HepG2 (cell line): ENCODE measurements around the gene SUCLG2. TPM values are rescaled to one million over a fixed set of nuclear protein-coding genes. Genes with fewer than 3 reads are reported as not detected.
A peak's percentile ranks its signal among the peaks of the same experiment; 100 is the strongest.

Experiments used
- ATAC-seq: fragments of 200-7000 bp; cut with Tn5 transposase; 3 replicates; pipeline ENCODE4 v1.9.1; 2020; ENCODE audit warnings: mild to moderate bottlenecking, moderate library complexity
- BruUV-seq: library from RNA; stranded (reverse); fragments of 400-500 nt; replicated peaks from 2 replicates; lab custom pipeline; 2021; lab: Mats Ljungman, UMichigan
- CTCF ChIA-PET: fragments of 300-600 bp; formaldehyde crosslinking; extraction: SDS; loops from one replicate; lab custom pipeline; 2021; ENCODE audit warnings: low total read pairs, inconsistent platforms, low intra/inter-chr PET ratio; lab: Yijun Ruan, JAX
- POLR2A ChIA-PET: fragments of 350-600 bp; sonication (Branson Sonifier 250); formaldehyde crosslinking; loops from one replicate; lab custom pipeline; 2020; ENCODE audit warnings: antibody characterized with exemption, inconsistent platforms; lab: Yijun Ruan, JAX
- DNase-seq: peaks from one replicate; pipeline ENCODE4 v3.0.0-alpha.2; 2015; ENCODE audit warnings: low spot score
- FAIRE-seq: peaks from 3 replicates; lab custom pipeline; 2011; peaks lifted over from hg19 to GRCh38; lab: Jason Lieb, UNC
- H2AFZ ChIP-seq: one replicate; pipeline ENCODE4 v1.6.1; 2011; ENCODE audit warnings: low read length, inconsistent platforms
- H3K27ac ChIP-seq: fragments of 300-600 bp; 3 replicates; pipeline ENCODE4 v1.8.0; 2011; ENCODE audit warnings: mixed run types, mild to moderate bottlenecking, mixed read lengths, low read length, inconsistent platforms; ENCODE audit not compliant: insufficient read depth; ENCODE audit errors: extremely low read length
- H3K27me3 ChIP-seq, 2 experiments: fragments of 200-600 bp in 1 of 2; 2 replicates in 1 of 2; 3 replicates in 1 of 2; pipeline versions ENCODE4 v1.6.0 to v1.8.0; 2011; ENCODE audit warnings: low read length in 2 of 2, mild to moderate bottlenecking in 2 of 2, moderate library complexity in 2 of 2, inconsistent platforms in 1 of 2; ENCODE audit not compliant: insufficient read depth in 2 of 2, control insufficient read depth in 1 of 2
- H3K36me3 ChIP-seq, 2 experiments: fragments of 200-600 bp in 1 of 2; replicated peaks in 1 of 2; 2 replicates in 1 of 2; 3 replicates in 1 of 2; pipeline versions ENCODE4 v1.5.1 to v1.8.0; 2011; ENCODE audit warnings: low read length in 2 of 2, inconsistent platforms in 1 of 2; ENCODE audit not compliant: insufficient read depth in 2 of 2, control insufficient read depth in 1 of 2
- H3K4me1 ChIP-seq: 2 replicates; pipeline ENCODE4 v1.5.1; 2012; ENCODE audit warnings: low read length, inconsistent platforms; ENCODE audit not compliant: insufficient read depth
- H3K4me2 ChIP-seq: 2 replicates; pipeline ENCODE4 v1.6.0; 2011; ENCODE audit warnings: low read depth, low read length, inconsistent platforms
- H3K4me3 ChIP-seq, 3 experiments: fragments of 200-600 bp in 1 of 3; sonication (generic), shearing (Covaris generic) in 1 of 3; replicated peaks in 1 of 3; 2 replicates each; pipeline ENCODE4 v1.5.1; 2011 to 2016; ENCODE audit warnings: low read length in 3 of 3, inconsistent platforms in 2 of 3, low read depth in 2 of 3, mild to moderate bottlenecking in 2 of 3, control low read depth in 1 of 3, mixed read lengths in 1 of 3; ENCODE audit not compliant: insufficient read depth in 1 of 3
- H3K79me2 ChIP-seq: one replicate; pipeline ENCODE4 v1.6.1; 2011; ENCODE audit warnings: low read length, inconsistent platforms; ENCODE audit not compliant: insufficient read depth
- H3K9ac ChIP-seq: 2 replicates; pipeline ENCODE4 v1.6.0; 2011; ENCODE audit warnings: mild to moderate bottlenecking, low read depth, low read length, inconsistent platforms; ENCODE audit not compliant: insufficient read depth
- H3K9me3 ChIP-seq: 2 replicates; pipeline ENCODE4 v1.5.1; 2012; ENCODE audit warnings: mild to moderate bottlenecking, low read length
- H4K20me1 ChIP-seq: 2 replicates; pipeline ENCODE4 v1.6.0; 2011; ENCODE audit warnings: inconsistent platforms, mild to moderate bottlenecking, low read length, moderate library complexity; ENCODE audit not compliant: insufficient read depth
- ARID2 ChIP-seq: sonication (generic); formaldehyde crosslinking; IDR thresholded peaks from 2 replicates; pipeline ENCODE4 v1.8.1; 2022; ENCODE audit warnings: mild to moderate bottlenecking, missing genetic modification reagents, borderline replicate concordance
- BCL6 ChIP-seq: IDR thresholded peaks from 2 replicates; pipeline ENCODE4 v1.6.1; 2016; ENCODE audit warnings: missing genetic modification reagents, missing compliant biosample characterization
- CREB1 ChIP-seq, 2 experiments: fragments of 450-650 bp in 1 of 2; IDR thresholded peaks; 2 replicates each; pipeline ENCODE4 v1.6.1; 2016 to 2017; ENCODE audit warnings: control low read depth in 1 of 2, mild to moderate bottlenecking in 1 of 2, missing compliant biosample characterization in 1 of 2, missing genetic modification characterization in 1 of 2
- CSRNP1 ChIP-seq: sonication (generic); formaldehyde crosslinking; IDR thresholded peaks from 2 replicates; pipeline ENCODE4 v1.8.1; 2023; ENCODE audit warnings: mild to moderate bottlenecking, missing genetic modification reagents
- ELF4 ChIP-seq: sonication (generic); formaldehyde crosslinking; IDR thresholded peaks from 2 replicates; pipeline ENCODE4 v1.5.0; 2020; ENCODE audit warnings: missing genetic modification reagents, mild to moderate bottlenecking, moderate library complexity, borderline replicate concordance
- HDAC2 ChIP-seq: sonication (generic); formaldehyde crosslinking; IDR thresholded peaks from 2 replicates; pipeline ENCODE4 v1.4.0; 2020; ENCODE audit warnings: missing genetic modification reagents
- KLF12 ChIP-seq: sonication (generic); formaldehyde crosslinking; IDR thresholded peaks from 2 replicates; pipeline ENCODE4 v1.4.0; 2020; ENCODE audit warnings: missing genetic modification reagents, borderline replicate concordance
- KLF9 ChIP-seq: IDR thresholded peaks from 2 replicates; pipeline ENCODE4 v1.6.1; 2016; ENCODE audit warnings: low read depth
- MEIS2 ChIP-seq: sonication (generic); formaldehyde crosslinking; IDR thresholded peaks from 2 replicates; pipeline ENCODE4 v1.9.0; 2021; ENCODE audit warnings: mild to moderate bottlenecking, missing genetic modification reagents
- SIN3A ChIP-seq: IDR thresholded peaks from 2 replicates; pipeline ENCODE4 v1.6.1; 2011; ENCODE audit warnings: low read depth, mild to moderate bottlenecking, control low read depth, low read length, borderline replicate concordance
- ZBTB8A ChIP-seq: sonication (generic); formaldehyde crosslinking; IDR thresholded peaks from 2 replicates; pipeline ENCODE4 v1.4.0; 2020; ENCODE audit warnings: mild to moderate bottlenecking, low read depth, missing genetic modification reagents, borderline replicate concordance
- ZFX ChIP-seq: sonication (generic); formaldehyde crosslinking; IDR thresholded peaks from 2 replicates; pipeline ENCODE4 v1.4.0; 2020; ENCODE audit warnings: mild to moderate bottlenecking, low read depth, missing genetic modification reagents, moderate library complexity
- ZFYVE20 ChIP-seq: sonication (generic); formaldehyde crosslinking; IDR thresholded peaks from 2 replicates; pipeline ENCODE4 v1.8.0; 2023; ENCODE audit warnings: low read depth, mild to moderate bottlenecking, moderate library complexity, missing genetic modification reagents, borderline replicate concordance
- ZNF12 ChIP-seq: sonication (generic); formaldehyde crosslinking; IDR thresholded peaks from 2 replicates; pipeline ENCODE4 v1.5.0; 2020; ENCODE audit warnings: missing genetic modification reagents
- ZNF652 ChIP-seq: IDR thresholded peaks from 2 replicates; pipeline ENCODE4 v1.6.1; 2016; ENCODE audit warnings: low read depth, borderline replicate concordance
- ZNF670 ChIP-seq: sonication (generic); formaldehyde crosslinking; IDR thresholded peaks from 2 replicates; pipeline ENCODE4 v1.8.0; 2022; ENCODE audit warnings: mild to moderate bottlenecking, missing genetic modification reagents, borderline replicate concordance
- ZNF7 ChIP-seq: IDR thresholded peaks from 2 replicates; pipeline ENCODE4 v1.6.1; 2016; ENCODE audit warnings: missing biosample characterization, missing genetic modification reagents
- ZNF710 ChIP-seq: sonication (generic); formaldehyde crosslinking; IDR thresholded peaks from 2 replicates; pipeline ENCODE4 v1.5.0; 2020; ENCODE audit warnings: mild to moderate bottlenecking, missing genetic modification reagents, borderline replicate concordance
- ZNF749 ChIP-seq: sonication (generic); formaldehyde crosslinking; IDR thresholded peaks from 2 replicates; pipeline ENCODE4 v1.8.0; 2022; ENCODE audit warnings: mild to moderate bottlenecking, missing genetic modification reagents, moderate library complexity, borderline replicate concordance
- WGBS: methylation state at CpG from one replicate; pipeline ENCODE4 v1.1.6; 2017; ENCODE audit warnings: low lambda C conversion rate; 5-methylcytosine and 5-hydroxymethylcytosine counted together
- in situ Hi-C: cut with HindIII; loops from 2 replicates; pipeline ENCODE4 v1.10.0; 2017; ENCODE audit warnings: low pct_unique_long_range_greater_than_20kb; ENCODE audit not compliant: extremely low pct_ligation_motif_present
- intact Hi-C: fragments of 100-400 bp; cut with micrococcal nuclease; formaldehyde crosslinking; loops from one replicate; pipeline ENCODE4 v1.10.0; 2022; ENCODE audit not compliant: unreplicated experiment
- polyA plus RNA-seq, 8 experiments: library from polyadenylated mRNA; depleted of rRNA in 3 of 8; stranded (reverse) in 7 of 8; unstranded in 1 of 8; fragments of >200 nt; fragmentation: Illumina TruSeq in 4 of 8; extraction: Trizol in 4 of 8; gene quantifications; 2 replicates each; pipeline versions ENCODE4 v1.2.1 to v1.2.3, GENCODE V29; 2011 to 2016; ENCODE audit warnings: low read depth in 4 of 8, missing spikeins in 1 of 8, mixed read lengths in 1 of 8; ENCODE audit not compliant: insufficient read depth in 1 of 8
- total RNA-seq, 5 experiments: library from RNA; depleted of rRNA; stranded (reverse); fragments of >200 nt; fragmentation: Illumina TruSeq; extraction: Trizol; gene quantifications; 2 replicates each; pipeline ENCODE4 v1.2.3, GENCODE V29; 2016; ENCODE audit warnings: low read depth in 1 of 5

The SUCLG2 gene
- total and polyA plus RNA-seq, 2 of the 13 experiments (the other 11 are each of a cell fraction or from before 2014, with no cell fraction given) = 21.4 to 64.9 TPM

GRCh38 chr3:67653425-67654098 is 850 bp downstream of the SUCLG2 start:
- H3K79me2 ChIP-seq = peaks cover 18% of the 10 kb centered on the region
- H3K9me3 ChIP-seq = no peaks in the 10 kb centered on the region
- no peaks in the 10 kb centered on the region for H4K20me1 ChIP-seq
- BruUV-seq = TSS peak; percentile 52
- peak overlapping the region; percentile 64 to 94 (median 93) for H3K4me3 ChIP-seq
- no peaks in the 10 kb centered on the region for H3K27me3 ChIP-seq
- in situ Hi-C loops = no loop called here
- FAIRE-seq (peak; percentile 15), DNase-seq (peak; percentile 54), ATAC-seq (peak; percentile 14)
- POLR2A ChIA-PET = no interaction called here
- H3K36me3 ChIP-seq = no peaks in the 10 kb centered on the region
- intact Hi-C loops = loop anchor here (1.0 to 5.0 kb wide), 2 partner anchors 61 to 113 kb away; no protein-coding TSS in a partner anchor
- H3K9ac ChIP-seq = peak overlapping the region; percentile 97
- peak overlapping the region; percentile 94 for H3K27ac ChIP-seq
- no peak overlapping the region for H2AFZ ChIP-seq
- CTCF ChIA-PET = no interaction called here
- 14% methylated on average over 8 of the region's 8 CpGs for WGBS
- peak overlapping the region; percentile 97 for H3K4me2 ChIP-seq
- H3K4me1 ChIP-seq = peaks cover 53% of the 10 kb centered on the region
- TF ChIP-seq ZNF7 (CRISPR knock-in tag) = peak; percentile 96
- 0 out of 2 replicates have a peak, but pooled peaks have one; percentile 33 for TF ChIP-seq KLF9 (CRISPR knock-in tag)
- TF ChIP-seq CREB1 (IDR thresholded peaks at IDR 0.05) = no peak
- TF ChIP-seq CREB1 (CRISPR knock-in tag; IDR thresholded peaks at IDR 0.05) = 0 out of 2 replicates have a peak, but pooled peaks have one; percentile 18
- TF ChIP-seq HDAC2 (CRISPR knock-in tag) = 0 out of 2 replicates have a peak, but pooled peaks have one; percentile 4
- 0 out of 2 replicates have a peak, but pooled peaks have one; percentile 8 for TF ChIP-seq SIN3A
- TF ChIP-seq ZNF749 = peak; percentile 9; the same call in 1 of the 2 replicates
- TF ChIP-seq BCL6 = 0 out of 2 replicates have a peak, but pooled peaks have one; percentile 12
- 0 out of 2 replicates have a peak, but pooled peaks have one; percentile 14 for TF ChIP-seq ELF4 (CRISPR knock-in tag)
- no peak for TF ChIP-seq ZNF710
- no peak for TF ChIP-seq ZFX
- TF ChIP-seq ZNF12 (CRISPR knock-in tag) = no peak
- TF ChIP-seq CSRNP1 (CRISPR knock-in tag) = 0 out of 2 replicates have a peak, but pooled peaks have one; percentile 14
- TF ChIP-seq KLF12 (CRISPR knock-in tag) = 0 out of 2 replicates have a peak, but pooled peaks have one; percentile 13
- 0 out of 2 replicates have a peak, but pooled peaks have one; percentile 1 for TF ChIP-seq ZNF670
- TF ChIP-seq ZBTB8A (CRISPR knock-in tag) = no peak
- no peak for TF ChIP-seq MEIS2 (CRISPR knock-in tag)
- TF ChIP-seq ARID2 (CRISPR knock-in tag) = peak; percentile 78; the same call in 1 of the 2 replicates
- 0 out of 2 replicates have a peak, but pooled peaks have one; percentile 31 for TF ChIP-seq ZNF652 (CRISPR knock-in tag)
- no peak for TF ChIP-seq ZFYVE20
